ENCODE results near the gene DENND4A.

DNA sequence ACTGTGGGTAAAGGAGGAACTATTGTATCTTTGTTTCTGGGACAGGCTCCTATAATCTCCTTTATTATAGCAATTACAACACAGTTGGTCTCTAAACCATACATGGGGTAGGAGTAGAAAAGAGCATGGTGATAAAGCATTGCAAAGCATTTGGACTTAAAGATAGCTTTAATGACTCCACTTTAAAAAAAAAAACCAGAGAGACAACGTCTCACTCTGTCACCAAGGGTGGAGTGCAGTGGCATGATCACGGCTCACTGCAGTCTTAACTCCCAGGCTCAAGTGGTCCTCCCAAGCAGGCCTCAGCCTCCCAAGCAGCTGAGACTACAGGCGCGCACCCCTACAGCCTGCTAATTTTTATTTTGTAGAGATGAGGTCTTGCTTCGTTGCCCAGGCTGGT lies 68.2 kb downstream of the DENND4A start:
- no peak for TF ChIP-seq ISL1 (CRISPR knock-in tag; IDR thresholded peaks at IDR 0.05)
- TF ChIP-seq, protein P1, sequence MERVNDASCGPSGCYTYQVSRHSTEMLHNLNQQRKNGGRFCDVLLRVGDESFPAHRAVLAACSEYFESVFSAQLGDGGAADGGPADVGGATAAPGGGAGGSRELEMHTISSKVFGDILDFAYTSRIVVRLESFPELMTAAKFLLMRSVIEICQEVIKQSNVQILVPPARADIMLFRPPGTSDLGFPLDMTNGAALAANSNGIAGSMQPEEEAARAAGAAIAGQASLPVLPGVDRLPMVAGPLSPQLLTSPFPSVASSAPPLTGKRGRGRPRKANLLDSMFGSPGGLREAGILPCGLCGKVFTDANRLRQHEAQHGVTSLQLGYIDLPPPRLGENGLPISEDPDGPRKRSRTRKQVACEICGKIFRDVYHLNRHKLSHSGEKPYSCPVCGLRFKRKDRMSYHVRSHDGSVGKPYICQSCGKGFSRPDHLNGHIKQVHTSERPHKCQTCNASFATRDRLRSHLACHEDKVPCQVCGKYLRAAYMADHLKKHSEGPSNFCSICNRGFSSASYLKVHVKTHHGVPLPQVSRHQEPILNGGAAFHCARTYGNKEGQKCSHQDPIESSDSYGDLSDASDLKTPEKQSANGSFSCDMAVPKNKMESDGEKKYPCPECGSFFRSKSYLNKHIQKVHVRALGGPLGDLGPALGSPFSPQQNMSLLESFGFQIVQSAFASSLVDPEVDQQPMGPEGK (CRISPR knock-in tag; IDR thresholded peaks at IDR 0.05; ENCODE audit: borderline replicate concordance): no peak

Data from SK-N-SH treated with all-trans-retinoic acid at 6 μM for 48 hours (cell line).